ENCODE results near the gene PVRIG.

DNA sequence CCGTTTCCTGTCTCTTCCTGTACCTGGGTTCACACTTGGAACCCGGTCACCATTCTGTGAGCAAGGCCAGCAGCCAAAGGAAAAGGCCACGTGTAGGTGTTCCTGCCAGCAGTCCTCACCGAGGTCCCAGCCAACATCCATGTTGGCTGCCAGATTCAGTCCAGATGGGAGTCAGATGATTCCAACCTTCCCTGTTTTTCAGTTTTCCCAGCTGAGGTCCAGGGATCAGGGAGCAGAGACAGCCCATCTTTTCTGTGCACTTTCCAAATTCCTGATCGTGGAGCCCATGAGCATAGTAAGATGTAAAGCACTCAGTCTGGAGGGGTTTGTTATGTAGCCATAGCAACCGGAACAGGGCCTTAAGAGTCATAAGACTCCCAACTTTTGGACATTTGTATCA, 3.9 kb upstream of the PVRIG start:
- no peak for TF ChIP-seq POLR2AphosphoS5 (IDR thresholded peaks at IDR 0.05; ENCODE audit: low read depth, low read length)
- TF ChIP-seq POLR2A (IDR thresholded peaks at IDR 0.05; ENCODE audit: low read depth, low read length) = no peak
- TF ChIP-seq POU2F2 (IDR thresholded peaks at IDR 0.05; ENCODE audit: low read depth, low read length) = no peak
- TF ChIP-seq TAF1 (IDR thresholded peaks at IDR 0.05; ENCODE audit: low read depth, low read length) = no peak
- no peak for TF ChIP-seq PAX5 (IDR thresholded peaks at IDR 0.05; ENCODE audit: insufficient read depth, low read length, severe bottlenecking)
- TF ChIP-seq SPI1 (IDR thresholded peaks at IDR 0.05; ENCODE audit: low read depth, low read length) = no peak

All from GM12891 (cell line).